NCI-H526 (cell line): ENCODE results near the gene ARHGAP22.

ENCODE experiments used
- DNase-seq, 2 experiments: peaks; one replicate each; lab custom pipeline; 2025; lab: John Stamatoyannopoulos, UW

The ARHGAP22 gene

DNA sequence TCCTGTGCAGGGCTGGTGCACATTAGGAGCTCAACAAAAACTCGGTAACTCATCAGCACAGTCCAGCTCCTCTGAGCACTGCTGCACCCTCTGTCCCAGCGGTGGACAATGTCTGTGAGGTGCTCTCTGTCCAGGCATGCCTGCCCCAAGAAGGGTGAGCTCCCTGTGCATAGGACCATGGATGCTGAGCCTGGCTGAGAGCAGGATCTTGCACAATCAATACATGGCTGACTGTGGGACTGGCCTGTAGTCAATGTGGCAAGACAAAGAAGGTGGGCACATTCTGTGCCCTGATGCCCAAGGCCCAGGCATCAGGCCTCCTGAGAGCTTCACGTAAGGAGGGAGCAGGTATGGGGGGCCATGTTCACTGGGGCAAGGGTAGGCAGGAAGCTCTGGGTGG lies 17.1 kb downstream of the ARHGAP22 start:
- no peak for DNase-seq

DNA sequence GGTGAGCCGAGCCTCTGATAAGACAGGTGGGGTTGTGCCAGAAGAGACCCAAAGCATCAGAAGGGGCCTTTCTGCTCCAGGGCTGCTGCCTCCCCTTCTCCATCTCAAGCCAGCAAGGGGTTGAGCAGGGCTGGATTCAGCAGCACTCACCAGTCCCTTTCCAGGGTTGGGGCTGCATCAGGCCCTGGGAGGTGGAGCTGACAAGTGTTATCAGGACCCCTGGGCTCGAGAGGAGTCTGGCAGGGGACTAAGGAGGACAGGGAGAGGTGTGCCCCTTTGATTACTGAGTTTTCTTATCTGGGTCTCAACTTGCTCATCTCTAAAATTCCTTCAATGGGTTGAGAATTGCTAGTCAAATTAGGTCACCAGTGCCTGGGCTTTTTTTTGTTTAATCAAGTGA lies 17.8 kb downstream of the ARHGAP22 start:
- no peak for DNase-seq

DNA sequence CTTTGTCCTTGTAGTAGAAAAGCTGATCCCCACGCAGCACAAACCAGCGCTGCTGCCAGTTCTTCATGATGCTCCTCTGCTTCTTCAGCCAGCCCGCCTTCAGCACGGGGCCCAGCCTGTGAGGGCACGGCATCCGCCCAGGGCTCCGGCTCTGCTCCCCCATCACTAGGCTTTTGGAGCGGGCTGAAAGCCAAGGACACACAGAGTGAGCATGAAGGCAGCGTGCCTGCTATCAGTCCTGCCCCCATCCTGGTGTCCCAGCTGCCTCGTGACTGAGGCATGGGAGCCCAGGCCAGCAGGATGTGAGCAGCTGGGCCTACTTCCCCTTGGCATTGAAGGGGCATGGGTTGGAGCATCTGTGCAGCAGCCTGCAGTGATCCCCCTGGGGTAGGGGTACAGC lies 21.9 kb downstream of the ARHGAP22 start:
- no peak for DNase-seq

DNA sequence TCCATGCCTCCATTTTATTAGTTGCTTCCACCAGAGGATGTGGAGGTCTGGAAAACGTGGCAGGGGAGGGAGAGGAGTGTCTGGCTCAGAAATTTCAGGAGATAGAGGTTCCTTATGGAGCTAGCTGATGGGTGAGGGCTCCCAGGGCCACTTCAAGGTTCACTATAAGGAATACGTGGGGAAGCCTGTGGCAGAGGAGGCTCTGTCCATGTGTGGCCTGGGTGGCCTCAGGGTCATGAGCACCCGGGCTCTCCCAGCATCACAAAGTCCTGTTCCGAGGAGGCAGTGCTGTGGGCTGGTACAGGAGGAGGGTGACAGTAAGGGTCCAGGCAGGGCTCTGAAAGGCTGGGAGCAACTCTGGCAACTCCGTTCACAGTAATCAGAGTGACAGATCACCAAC lies 24.6 kb downstream of the ARHGAP22 start:
- DNase-seq: no peak

DNA sequence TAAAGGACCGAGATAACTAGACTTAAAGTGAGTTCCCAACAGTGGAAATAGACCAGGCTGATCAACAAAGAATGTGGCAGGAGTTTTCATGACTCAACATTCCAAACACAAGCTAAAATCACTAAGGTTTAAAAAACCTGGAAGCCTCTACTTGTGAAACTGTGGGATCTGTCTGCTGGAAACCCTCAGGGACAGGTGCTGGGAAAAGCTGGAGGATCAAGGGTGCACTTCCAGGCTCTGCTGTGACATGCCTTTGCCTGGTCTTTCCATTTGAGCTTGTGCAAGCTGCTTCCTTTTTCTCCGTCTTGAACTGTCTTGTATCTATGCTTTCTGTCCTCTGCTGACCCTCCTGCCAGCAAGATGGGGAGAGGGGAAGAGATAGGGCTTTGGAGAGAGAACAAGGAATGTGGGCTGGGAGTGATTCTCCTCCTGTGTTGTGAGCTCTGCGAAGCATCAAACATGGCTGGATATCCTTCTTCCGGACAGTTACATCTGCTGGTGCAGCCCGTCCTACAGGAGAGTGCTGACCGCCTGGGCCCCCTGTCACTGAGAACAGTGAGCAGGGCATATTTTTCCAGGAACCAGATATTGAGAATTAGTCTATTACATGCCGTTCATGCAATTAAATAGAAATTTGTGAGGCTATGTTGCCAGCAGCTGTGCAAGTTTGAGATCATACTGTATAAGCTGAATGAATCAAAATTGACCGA lies 25.5 kb downstream of the ARHGAP22 start:
- DNase-seq: no peak

DNA sequence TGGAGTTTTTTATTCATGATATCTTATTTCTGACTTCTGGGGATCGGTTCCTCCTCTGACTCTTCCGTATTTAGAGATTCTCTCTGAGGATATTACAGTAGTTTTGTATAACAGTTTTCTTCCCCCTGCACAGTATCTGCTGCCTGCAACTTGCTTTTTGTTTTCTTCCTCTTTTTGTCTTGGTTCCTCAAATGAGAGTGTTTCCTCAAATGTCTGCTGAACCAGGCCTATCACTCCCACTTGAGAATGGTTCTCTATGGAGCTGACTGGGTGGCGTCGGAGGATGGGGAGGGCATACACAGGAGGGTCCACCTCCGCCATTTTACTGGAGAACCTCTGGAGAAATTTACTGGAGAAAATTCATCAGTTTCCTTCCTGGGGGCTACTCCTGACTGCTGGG lies 27.7 kb downstream of the ARHGAP22 start:
- DNase-seq: no peak

DNA sequence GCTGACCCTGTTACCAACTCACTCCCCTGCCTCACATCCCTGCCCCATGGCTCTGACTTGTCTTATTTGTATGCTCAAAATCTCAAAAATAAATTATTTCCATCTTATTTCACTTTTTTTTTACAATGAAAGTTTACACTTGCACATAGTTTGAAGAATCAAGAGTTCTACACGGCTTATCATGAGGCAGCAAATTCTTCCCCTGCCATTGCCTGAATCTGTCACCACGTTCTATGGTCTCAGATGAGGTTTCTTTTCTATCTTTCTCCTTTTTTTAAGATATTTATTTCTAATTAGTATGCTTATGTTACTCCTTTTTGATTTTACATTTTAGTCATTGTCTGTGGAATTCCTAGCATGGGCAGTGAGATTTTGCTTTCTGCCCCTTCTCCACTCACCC lies 28.4 kb downstream of the ARHGAP22 start:
- no peak for DNase-seq

DNA sequence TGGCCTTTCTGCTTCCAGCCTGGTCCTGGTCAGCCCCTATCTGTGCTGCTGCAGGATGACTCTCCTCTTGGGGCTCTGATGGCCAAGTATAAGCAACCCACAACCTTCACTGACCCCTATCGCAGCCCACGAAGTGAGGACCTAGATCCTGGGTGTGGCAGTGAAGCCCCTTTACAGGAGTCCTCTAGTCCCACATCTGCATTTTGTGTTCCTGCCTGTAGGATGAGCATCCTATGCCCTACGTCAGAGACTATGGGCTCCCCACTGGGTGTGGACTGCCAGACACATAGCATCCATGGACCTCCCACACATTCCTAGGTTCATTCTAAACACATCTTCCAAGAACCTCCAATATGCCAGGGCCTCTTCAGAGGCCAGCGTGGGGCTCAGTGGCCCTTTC lies 29.0 kb downstream of the ARHGAP22 start:
- DNase-seq: no peak

DNA sequence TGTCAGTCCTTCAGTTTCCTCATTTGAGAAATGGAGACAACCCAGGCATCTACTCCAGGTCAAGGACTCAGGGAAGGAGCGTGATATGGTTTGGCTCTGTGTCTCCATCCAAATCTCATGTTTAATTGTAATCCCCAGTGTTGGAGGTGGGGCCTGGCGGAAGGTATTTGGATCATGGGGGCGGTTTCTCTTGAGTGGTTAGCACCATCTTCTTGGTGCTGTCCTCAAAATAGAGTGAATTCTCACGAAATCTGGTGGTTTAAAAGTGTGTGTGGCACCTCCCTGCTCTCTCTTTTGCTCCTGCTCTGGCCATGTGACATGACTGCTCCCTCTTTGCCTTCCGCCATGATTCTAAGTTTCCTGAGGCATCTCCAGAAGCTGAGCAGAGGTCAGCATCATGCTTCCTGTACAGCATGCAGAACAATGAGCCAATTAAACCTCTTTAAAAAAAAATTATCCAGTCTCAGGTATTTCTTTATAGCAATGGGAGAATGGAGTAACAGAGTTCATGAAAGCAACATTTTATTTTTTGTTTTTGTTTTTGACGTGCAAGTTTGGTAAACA lies 30.0 kb downstream of the ARHGAP22 start:
- DNase-seq: no peak

DNA sequence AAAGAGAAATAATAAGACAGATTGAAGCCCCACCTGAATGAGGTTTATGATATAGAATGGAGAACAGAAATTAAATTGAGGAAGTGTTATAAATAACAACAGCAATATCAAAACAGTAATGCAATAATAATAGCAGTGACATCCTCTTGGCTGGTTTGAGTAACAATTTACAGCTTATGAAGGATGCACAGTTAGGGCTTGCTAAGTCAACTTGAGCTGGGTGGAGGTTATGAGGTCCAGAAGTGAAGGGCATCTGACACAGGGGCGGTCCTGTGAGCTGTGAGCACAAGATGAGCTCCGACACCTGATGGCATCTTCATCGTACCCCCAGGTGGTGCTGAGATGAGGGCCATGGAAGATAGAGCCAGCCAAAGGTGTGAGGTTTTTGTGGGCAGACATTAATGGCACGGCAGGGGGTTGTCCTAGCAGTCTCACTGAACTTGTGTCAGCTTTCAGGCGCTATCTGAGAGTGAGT lies 30.5 kb downstream of the ARHGAP22 start:
- no peak for DNase-seq

DNA sequence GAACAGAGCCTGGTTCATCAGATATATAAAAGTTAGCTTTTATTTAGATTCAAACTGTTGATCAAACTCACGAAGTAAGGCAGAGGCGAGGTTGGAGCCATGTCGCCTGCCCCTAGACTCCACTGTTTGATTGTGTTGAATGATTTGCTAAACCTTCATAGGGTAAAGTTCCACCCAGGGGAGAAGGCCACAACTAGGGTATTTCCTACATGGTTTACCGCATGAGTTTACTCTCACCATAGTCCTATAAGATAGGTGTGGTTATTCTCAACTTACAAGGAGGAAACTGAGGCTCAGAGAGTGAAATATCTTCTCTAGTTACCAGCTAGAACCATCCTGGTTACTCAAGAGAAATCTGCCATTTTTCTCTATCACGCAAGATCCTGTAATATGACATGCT lies 31.8 kb downstream of the ARHGAP22 start:
- no peak for DNase-seq

DNA sequence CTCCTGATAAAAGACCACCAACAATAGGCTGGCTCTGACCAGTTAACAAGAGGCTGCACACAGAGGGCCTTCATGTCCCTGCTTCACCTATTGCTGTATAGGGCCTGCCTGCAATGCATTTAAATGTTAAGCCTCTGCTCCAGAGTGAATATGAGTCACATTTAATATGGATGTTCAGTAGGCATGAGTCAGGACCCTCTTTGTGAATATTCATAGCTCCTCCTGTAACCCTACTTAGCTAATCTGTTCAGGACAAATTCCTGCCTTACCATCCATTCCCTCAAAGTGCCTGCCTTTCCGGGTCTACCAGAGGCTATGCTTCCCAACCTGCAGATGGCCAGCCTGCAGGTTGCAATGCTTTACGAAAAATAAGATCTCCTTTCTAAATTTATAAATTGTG lies 32.5 kb downstream of the ARHGAP22 start:
- no peak for DNase-seq

DNA sequence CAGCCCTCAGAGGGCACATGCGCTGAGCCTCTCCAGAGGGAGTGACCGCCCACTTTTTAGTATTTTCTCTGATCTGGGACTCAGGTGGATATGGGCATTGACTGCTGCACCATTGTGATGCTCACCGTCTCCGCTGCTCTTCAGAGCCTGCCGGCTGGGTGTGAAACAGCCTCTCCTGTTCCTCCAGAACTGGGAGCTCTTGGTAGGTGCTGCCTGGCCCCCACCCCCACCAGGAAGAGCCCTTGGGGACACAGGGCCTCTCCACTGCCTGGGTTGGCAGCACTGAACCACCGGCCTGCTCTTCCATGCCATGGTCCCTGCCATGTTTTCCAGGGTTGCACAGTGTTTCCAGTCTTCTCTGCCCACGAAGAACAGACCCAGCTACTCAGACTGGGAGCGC lies 36.3 kb downstream of the ARHGAP22 start:
- no peak for DNase-seq

DNA sequence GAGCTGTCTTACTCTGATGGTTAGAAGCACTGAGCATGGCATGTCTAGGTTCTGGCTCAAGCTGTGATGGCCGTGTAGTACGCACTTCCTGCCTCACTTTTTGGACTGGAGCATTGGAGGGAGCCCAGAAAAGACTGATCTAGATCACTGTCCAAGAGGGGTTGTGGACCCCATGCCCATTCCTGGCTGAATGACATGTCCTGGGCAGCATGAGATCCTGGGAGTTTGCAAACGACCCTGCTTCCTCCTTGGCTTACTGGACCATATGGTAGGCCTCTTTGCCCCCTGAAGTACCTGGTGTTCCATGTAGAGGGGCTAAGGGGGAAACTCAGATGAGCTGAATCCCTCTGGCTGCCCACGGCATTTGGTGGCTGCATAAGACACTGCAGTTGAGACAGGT lies 36.7 kb downstream of the ARHGAP22 start:
- DNase-seq: no peak

DNA sequence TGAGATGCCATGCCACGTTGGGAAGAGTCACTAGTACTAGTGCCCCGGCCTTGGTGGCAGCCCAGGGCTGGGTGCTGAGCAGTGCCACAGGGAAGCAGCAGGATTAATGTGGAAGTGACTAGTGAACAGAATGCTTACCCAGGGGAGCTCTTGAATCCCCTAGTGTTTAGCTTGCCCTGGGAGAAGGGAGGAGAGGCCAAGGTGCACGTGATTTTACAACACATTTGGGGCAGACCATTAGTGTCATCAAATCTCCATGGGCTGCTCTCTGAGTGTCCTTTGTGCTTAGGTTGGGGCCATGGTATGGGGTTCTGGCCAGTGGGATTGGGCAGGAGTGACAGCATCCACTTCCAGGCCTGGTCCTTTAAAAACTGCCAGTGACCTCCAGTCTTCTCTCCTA lies 37.5 kb downstream of the ARHGAP22 start:
- DNase-seq: no peak

DNA sequence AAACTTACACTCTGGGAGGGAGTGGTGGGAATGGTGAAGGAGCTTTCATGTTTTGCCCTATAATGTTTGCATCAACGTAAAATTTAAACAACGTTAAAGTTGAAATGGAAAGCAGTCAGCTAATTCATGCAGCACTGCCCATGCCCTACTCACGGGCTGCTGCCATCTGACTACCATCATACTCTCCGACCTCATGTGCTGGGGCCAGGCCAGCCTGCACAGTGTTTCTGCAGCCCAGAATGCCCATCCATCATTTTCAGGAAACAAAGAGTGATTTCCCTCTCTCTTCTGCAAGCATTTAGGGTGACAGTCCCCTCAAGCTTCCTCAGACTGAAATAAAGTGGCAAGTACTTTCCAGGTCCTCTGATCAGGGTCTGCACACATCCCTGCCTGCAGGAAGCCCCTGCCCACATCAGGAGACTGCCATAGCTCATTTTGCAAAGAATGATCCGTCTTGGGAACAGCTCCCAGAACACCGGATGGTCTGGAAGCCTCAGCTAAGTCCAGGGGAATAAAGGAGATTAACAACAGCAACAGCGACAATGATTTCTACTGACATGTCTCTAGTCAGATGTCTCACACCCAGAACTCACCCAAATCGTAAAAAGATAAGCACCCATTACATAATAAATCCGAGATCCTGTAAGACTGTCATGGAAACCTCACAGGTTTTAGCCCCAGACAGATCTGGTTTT lies 40.3 kb downstream of the ARHGAP22 start:
- no peak for DNase-seq

DNA sequence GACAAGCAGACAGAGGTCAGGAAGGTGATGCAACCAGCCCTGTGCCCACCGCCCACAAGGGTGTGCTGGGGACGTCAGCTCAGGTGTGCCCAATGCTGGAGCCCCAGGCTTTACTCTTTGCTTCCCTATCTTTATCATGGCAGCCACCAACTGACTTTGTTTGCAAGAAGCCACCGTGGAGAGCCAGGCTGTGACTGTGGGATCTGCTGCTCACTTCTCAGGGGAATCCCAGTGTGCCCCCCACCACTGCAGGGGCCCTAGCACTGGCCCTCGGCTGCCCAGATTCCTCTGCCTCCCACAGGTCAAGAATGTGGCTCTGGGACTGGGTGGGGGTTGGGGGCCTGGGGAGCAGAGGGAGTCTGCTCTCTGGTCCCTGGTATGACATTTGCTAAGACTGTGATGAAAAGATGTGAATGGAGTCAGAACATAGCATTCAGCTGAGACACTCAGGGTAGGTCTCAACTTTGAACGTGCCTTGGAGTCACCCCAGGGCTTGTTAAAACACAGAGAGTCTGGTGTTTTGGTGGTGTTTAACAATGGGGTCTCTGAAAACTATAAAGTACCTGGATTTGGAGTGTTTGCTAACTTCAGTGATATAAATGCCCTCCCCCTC lies 47.3 kb downstream of the ARHGAP22 start:
- DNase-seq: no peak

DNA sequence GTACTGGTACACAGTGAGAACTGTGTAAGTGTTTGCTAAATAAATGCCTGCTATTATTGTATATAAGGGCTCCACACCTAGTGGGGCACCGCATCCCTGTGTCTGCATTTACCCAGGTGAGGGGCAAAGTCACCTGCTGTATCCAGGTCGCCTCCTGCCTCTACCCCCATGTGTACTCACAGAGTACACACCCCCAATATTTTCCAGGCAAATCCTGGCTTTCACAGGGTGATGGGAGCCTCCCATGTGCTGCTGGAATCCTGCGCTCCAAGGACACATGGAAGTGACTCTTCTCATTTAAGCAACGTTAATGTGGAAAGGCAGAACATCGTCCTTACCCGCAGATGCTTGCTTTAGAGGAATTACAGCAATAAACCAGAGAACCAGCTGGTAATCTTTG lies 48.2 kb downstream of the ARHGAP22 start:
- DNase-seq: no peak

DNA sequence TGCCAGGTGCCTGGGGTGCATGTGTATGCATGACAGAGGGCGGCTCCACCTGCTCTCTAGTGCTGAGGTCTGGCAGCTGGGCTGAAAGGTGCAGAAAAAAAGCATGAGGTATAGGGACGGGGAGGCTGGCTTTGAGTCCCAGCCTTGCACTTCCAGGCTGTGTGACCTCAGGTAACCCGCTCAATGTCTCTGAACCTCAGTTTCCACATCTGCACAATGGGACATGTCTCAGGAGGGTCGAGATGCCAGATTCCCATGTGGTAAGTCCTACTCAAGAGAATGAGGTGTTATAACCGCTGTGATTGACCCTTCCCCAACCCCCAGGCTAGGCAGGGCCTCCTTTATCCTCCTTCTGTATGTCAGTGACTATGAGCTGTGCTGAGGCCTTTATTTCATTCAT lies 48.8 kb downstream of the ARHGAP22 start:
- DNase-seq: no peak

DNA sequence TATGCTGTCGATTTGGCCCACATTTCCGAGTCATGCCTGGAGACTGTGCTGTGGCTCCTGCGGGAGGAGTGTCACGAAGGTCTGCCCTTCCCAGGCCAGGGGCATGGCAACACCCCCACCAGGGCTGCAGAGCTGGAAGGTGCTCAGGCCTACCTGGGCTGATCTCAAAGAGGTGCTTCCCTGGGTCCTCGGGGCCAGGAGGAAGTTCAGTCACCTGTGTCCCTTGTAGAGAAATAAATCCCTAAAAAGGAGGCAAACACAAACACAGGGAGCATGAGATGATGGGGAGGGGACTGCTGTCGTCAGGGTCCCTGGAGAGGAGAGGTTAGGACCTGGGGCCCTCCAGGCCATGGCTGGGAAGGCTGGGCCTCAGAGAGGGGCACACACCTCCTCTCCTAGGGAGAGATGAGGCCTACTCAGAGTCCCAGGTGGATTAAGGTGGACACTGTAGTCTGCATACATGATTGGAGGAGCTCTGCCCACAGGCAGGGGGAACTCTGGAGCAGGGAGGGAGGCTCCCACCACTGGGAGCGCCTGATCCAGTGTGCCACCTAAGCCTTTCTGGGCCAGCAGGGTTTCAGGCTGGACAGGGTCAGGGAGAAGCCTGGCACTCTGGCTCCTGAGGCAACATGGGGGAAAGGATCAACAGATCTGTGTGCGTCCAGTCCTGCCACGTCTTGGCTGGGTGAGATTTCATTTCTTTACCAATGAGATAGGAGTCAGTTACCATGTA lies 49.4 kb downstream of the ARHGAP22 start:
- no peak for DNase-seq

DNA sequence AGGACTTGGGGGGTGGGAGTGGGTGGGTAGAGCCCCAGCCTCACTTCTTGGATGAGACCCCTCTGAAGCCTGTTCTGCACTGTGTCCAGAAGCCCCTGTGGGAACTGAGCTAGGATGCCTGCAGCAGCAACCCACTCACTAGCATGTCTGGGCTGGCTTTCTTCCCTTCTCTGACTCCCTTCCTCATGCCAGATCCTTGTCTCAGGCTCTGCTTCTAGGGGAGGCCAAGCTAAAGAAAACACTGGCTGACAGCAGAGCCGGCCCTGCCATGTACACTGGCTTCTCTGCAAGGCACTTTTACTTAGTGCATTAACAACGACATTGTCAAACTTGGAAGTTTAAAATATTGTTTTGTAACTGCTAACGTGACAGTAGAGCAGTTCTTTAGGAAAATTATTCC lies 50.2 kb downstream of the ARHGAP22 start:
- DNase-seq: no peak

DNA sequence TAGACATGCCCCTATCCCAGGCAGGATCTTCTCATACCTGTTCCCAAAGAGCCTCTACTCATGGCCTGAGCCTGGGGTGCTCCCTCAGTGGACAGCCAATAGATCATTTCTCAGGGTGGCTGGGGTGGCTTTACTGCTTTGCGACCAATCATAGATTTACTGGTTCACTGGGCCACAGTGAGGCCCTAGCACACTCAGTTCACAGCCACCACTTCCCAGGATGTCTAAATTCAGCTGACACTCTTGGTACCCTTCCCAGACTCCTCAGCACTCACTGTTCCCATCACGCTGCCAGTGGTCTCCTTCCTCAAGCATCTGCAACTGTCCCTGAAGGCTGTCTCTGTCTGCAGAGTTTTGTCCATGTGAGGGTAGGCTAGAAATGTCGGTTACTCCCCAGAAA lies 50.6 kb downstream of the ARHGAP22 start:
- no peak for DNase-seq
